Testis (tissue), 3 donors: ENCODE measurements around the gene MAP2K3. TPM values are rescaled to one million over a fixed set of nuclear protein-coding genes. Genes with fewer than 3 reads are reported as not detected.
A peak's percentile ranks its signal among the peaks of the same experiment; 100 is the strongest.

Experiments used
- DNase-seq: peaks from one replicate; pipeline ENCODE4 v3.0.0-alpha.2; 2019
- H3K27ac ChIP-seq, 2 donors: fragments of 200-600 bp; sonication (generic); one replicate each; pipeline ENCODE4 v1.5.1; 2019
- H3K27me3 ChIP-seq: fragments of 200-600 bp; sonication (generic); one replicate; pipeline ENCODE4 v1.5.1; 2019
- H3K36me3 ChIP-seq: fragments of 200-600 bp; sonication (generic); one replicate; pipeline ENCODE4 v1.5.1; 2017; ENCODE audit warnings: low read depth; ENCODE audit errors: missing control alignments
- H3K4me1 ChIP-seq: fragments of 200-600 bp; sonication (generic); one replicate; pipeline ENCODE4 v1.5.1; 2019
- H3K4me3 ChIP-seq, 2 donors: fragments of 200-600 bp; sonication (generic); one replicate each; pipeline ENCODE4 v1.5.1; 2017 to 2019
- H3K9me3 ChIP-seq: fragments of 200-600 bp; sonication (generic); one replicate; pipeline ENCODE4 v1.5.1; 2017
- POLR2A ChIP-seq: fragments of 450-650 bp; IDR thresholded peaks from one replicate; pipeline ENCODE4 v1.6.1; 2017; ENCODE audit warnings: antibody characterized with exemption, mild to moderate bottlenecking, moderate library complexity
- WGBS, 2 donors: methylation state at CpG; one replicate each; pipeline ENCODE4 v1.1.5; 2018; 5-methylcytosine and 5-hydroxymethylcytosine counted together
- intact Hi-C: fragments of 100-400 bp; cut with DNase I; formaldehyde crosslinking; loops from one replicate; pipeline ENCODE4 v1.15.1; 2023; ENCODE audit warnings: low total_unique reads
- polyA plus RNA-seq: library from polyadenylated mRNA; stranded (reverse); fragments of 350-450 nt; fragmentation: Illumina TruSeq; extraction: RNeasy Lipid Tissue Mini Kit (QIAGEN cat#74804); gene quantifications from one replicate; pipeline ENCODE4 v1.2.3, GENCODE V29; 2014; ENCODE audit warnings: low read depth, low replicate concordance; ENCODE audit not compliant: insufficient read depth
- total RNA-seq, 2 donors: library from RNA; depleted of rRNA; stranded (reverse); fragments of >200 nt; gene quantifications; one replicate each; pipeline ENCODE4 v1.2.3, GENCODE V29; 2016
- TF ChIP-seq, protein P1 (sequence below), 3 experiments: fragments of 450-650 bp in 2 of 3; fragments of 200-600 bp in 1 of 3; sonication (generic) in 1 of 3; IDR thresholded peaks; one replicate each; pipeline ENCODE4 v1.5.1; 2016 to 2019; ENCODE audit warnings: antibody characterized with exemption in 3 of 3, mild to moderate bottlenecking in 2 of 3, moderate library complexity in 1 of 3

The MAP2K3 gene
- total and polyA plus RNA-seq, 3 donors from 2014 or later: 13.5 to 17.5 (median 15.4) TPM

DNA sequence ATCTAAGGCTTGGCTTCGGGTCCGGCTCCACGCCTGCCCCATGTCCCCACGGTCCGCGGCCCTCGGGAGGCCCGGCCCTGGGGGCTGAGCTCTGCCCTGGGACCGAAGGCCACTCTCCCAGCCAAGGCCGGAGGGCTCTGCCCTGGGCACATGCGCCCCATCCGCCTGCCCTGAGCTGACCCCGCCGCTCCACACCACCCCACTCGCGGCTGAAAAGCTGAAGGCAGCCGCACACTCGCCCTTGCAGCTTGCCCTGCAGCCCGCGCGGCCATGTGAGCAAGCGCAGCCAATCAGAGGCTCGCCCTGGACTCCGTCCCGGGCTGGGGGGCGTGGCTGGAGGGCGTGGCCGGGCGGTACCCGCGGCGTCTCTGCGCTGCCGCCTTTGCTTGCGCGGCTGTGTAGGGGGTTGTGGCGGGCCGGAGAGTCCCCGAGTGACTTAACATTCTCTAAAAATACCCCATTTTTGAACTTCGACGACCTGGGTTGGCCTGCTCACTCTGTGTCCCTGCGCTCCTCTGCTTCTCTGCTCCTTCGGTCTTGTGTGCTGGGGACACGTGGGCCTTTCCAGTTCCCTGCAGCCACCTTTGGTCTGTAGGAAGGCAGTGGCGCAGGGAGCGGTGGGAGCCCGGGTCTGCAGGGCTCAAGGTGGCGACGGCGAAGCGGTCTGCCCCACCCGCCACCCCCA is 8.8 kb upstream of the MAP2K3 start:
- Histone ChIP-seq H3K9me3 (no peaks in the 10 kb centered on the region), H3K36me3 (no peaks in the 10 kb centered on the region), H3K27me3 (no peaks in the 10 kb centered on the region), H3K4me3 (peak overlapping the region; percentile 50 to 63), H3K27ac (no peak overlapping the region), H3K4me1 (peaks cover 8% of the 10 kb centered on the region)
- WGBS, 2 donors: 0 to 1% methylated on average over 8 to 42 of the region's 52 CpGs
- peak; percentile 96 for DNase-seq
- TF ChIP-seq, protein P1, sequence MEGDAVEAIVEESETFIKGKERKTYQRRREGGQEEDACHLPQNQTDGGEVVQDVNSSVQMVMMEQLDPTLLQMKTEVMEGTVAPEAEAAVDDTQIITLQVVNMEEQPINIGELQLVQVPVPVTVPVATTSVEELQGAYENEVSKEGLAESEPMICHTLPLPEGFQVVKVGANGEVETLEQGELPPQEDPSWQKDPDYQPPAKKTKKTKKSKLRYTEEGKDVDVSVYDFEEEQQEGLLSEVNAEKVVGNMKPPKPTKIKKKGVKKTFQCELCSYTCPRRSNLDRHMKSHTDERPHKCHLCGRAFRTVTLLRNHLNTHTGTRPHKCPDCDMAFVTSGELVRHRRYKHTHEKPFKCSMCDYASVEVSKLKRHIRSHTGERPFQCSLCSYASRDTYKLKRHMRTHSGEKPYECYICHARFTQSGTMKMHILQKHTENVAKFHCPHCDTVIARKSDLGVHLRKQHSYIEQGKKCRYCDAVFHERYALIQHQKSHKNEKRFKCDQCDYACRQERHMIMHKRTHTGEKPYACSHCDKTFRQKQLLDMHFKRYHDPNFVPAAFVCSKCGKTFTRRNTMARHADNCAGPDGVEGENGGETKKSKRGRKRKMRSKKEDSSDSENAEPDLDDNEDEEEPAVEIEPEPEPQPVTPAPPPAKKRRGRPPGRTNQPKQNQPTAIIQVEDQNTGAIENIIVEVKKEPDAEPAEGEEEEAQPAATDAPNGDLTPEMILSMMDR (IDR thresholded peaks at IDR 0.05): no peak
- no peak for TF ChIP-seq POLR2A
- intact Hi-C loops: no loop called here

DNA sequence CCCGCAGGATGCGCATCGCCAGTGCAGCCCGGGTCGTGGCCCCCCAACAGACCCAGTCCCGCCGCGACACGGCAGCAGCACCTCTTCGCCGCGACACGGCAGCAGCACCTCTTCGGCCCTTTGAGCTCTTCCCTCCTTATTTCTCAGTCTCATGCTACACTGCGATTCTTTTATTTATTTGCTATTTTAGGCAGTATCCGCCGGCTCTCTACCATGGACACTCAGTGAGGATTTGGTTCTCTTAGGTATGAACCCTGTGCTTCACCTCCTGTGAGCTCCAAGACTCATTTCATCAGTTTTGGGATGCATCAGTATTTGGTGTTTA is 8.3 kb upstream of the MAP2K3 start:
- 10 to 12% methylated on average over 8 to 17 of the region's 17 CpGs for WGBS, 2 donors
- Histone ChIP-seq H3K36me3 (no peaks in the 10 kb centered on the region), H3K4me3 (peak overlapping the region; percentile 50 to 63), H3K4me1 (peaks cover 8% of the 10 kb centered on the region), H3K9me3 (no peaks in the 10 kb centered on the region), H3K27ac (no peak overlapping the region), H3K27me3 (no peaks in the 10 kb centered on the region)
- TF ChIP-seq POLR2A: no peak
- TF ChIP-seq, protein P1 (IDR thresholded peaks at IDR 0.05): no peak
- no peak for DNase-seq
- intact Hi-C loops: no loop called here

DNA sequence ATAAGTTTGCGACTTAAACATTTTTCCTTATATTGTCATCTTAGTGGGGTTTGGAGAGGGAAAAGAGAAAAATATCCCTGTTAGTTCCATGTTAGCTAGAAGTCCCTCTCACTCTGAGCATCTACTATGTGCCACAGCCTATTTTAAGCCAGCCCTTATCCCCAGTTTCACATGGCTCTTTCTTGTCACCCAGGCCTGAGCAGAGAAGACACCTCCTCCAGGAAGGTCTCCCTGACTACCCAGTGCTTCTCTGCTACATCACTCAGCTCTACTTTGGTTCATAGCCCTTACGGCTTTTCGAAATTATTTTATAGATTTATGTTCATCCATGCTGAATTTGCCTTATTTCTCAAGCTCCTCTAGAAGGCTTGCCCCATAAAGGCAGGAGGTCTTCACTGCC is 7.2 kb upstream of the MAP2K3 start:
- DNase-seq: no peak
- no peaks in the 10 kb centered on the region for H3K36me3 ChIP-seq
- 95 to 96% methylated on average over 3 of the region's 3 CpGs for WGBS, 2 donors
- H3K27ac ChIP-seq: no peak overlapping the region
- intact Hi-C loops: no loop called here
- no peaks in the 10 kb centered on the region for H3K9me3 ChIP-seq
- no peaks in the 10 kb centered on the region for H3K27me3 ChIP-seq
- TF ChIP-seq POLR2A: no peak
- TF ChIP-seq, protein P1 (IDR thresholded peaks at IDR 0.05): no peak
- H3K4me1 ChIP-seq: peaks cover 8% of the 10 kb centered on the region
- no peak overlapping the region for H3K4me3 ChIP-seq

DNA sequence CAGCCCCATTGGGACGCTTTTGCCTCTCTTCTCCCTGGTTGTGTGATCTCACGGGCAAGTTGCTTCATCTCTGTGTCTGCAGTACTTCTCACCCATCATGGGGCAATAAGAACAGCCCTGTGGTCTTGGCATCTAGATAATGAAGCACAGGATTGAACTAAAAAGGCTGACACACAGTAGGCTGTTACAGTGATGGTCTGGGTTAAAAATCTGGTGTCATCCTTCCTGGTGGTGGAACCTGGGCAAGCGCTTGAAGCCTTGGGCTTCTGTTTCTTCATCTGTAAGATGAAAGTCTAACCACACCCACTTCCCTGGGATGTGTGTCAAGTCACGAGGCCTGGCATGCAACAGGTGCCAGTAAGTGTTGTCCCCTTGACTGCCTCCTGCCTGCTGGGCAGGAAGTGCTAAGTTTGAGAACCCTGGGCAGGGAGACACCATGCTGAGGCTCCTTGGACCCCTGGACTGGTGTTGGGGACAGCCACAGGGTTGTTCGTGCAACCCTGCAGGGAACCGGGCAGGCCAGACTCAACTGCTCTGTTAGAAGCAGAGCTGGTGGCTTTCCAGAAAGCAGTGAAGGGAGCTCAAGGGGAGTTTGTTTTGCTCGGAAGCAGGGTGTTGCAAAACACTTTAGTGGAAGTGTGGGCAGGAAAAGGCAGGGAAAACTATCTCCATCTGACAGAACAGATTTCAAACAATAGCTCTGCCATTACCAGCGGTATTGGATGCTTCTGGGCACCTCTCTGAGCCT is 5.9 kb upstream of the MAP2K3 start:
- Histone ChIP-seq H3K4me3 (no peak overlapping the region), H3K9me3 (no peaks in the 10 kb centered on the region), H3K4me1 (peaks cover 10% of the 10 kb centered on the region), H3K36me3 (no peaks in the 10 kb centered on the region), H3K27me3 (no peaks in the 10 kb centered on the region), H3K27ac (no peak overlapping the region)
- intact Hi-C loops: no loop called here
- no peak for TF ChIP-seq POLR2A
- TF ChIP-seq, protein P1 (IDR thresholded peaks at IDR 0.05): no peak
- DNase-seq: no peak
- WGBS, 2 donors: 77 to 83% methylated on average over 8 of the region's 8 CpGs

DNA sequence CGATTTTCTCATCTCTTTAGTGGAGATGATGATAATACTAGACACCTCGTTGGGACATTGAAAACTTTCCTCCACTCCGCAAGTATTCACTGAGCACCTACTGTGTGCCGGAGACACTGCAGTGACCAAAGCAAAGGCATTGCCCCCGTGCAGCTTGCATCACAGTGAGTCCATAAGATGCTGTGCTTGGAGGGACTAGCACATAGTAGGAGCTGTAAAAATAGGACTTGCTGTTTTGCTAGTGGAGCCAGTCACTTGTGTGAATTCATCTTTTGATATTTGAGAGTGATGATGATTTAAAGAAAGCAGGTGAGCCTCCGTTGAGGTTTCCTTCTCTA is 5.3 kb upstream of the MAP2K3 start:
- Histone ChIP-seq H3K4me1 (peaks cover 15% of the 10 kb centered on the region), H3K9me3 (no peaks in the 10 kb centered on the region), H3K27me3 (no peaks in the 10 kb centered on the region), H3K27ac (no peak overlapping the region), H3K4me3 (no peak overlapping the region), H3K36me3 (no peaks in the 10 kb centered on the region)
- intact Hi-C loops: no loop called here
- TF ChIP-seq, protein P1 (IDR thresholded peaks at IDR 0.05): no peak
- TF ChIP-seq POLR2A: no peak
- DNase-seq: no peak
- 85 to 89% methylated on average over 6 of the region's 6 CpGs for WGBS, 2 donors
